ENCODE measurements around the gene PCDH9. TPM values are rescaled to one million over a fixed set of nuclear protein-coding genes. Genes with fewer than 3 reads are reported as not detected.

PCDH9 gene
- total RNA-seq, 2 donors from 2014 or later = 0.20 to 0.50 TPM

GRCh38 chr13:67018775-67019174 is 211.4 kb downstream of the PCDH9 start:
- no peaks in the 10 kb centered on the region for H3K4me1 Mint-ChIP-seq (ENCODE audit: low read depth in 2 of 2)
- ATAC-seq = no peak
- H3K27ac Mint-ChIP-seq = no peak overlapping the region
- no peak for DNase-seq (ENCODE audit: low spot score)
- H3K36me3 Mint-ChIP-seq = no peaks in the 10 kb centered on the region
- no peaks in the 10 kb centered on the region for H3K27me3 Mint-ChIP-seq
- no peak overlapping the region for H3K4me3 Mint-ChIP-seq
- peaks cover 12% of the 10 kb centered on the region for H3K9me3 Mint-ChIP-seq

- Mint-ChIP-seq H3K27ac (no peak overlapping the region), H3K4me3 (no peak overlapping the region), H3K36me3 (no peaks in the 10 kb centered on the region), H3K9me3 (peaks cover 12% of the 10 kb centered on the region), H3K4me1 (ENCODE audit: low read depth in 2 of 2) (no peaks in the 10 kb centered on the region), H3K27me3 (no peaks in the 10 kb centered on the region)
- ATAC-seq (no peak), DNase-seq (ENCODE audit: low spot score) (no peak)
Observed at GRCh38 chr13:67017276-67017675, 212.9 kb downstream of the PCDH9 start.

GRCh38 chr13:67015976-67016600 is 214.0 kb downstream of the PCDH9 start:
- Mint-ChIP-seq H3K27me3 (no peaks in the 10 kb centered on the region), H3K27ac (no peak overlapping the region), H3K36me3 (no peaks in the 10 kb centered on the region), H3K4me3 (no peak overlapping the region), H3K4me1 (ENCODE audit: low read depth in 2 of 2) (no peaks in the 10 kb centered on the region), H3K9me3 (peaks cover 12% of the 10 kb centered on the region)
- no peak for DNase-seq (ENCODE audit: low spot score)
- no peak for ATAC-seq

GRCh38 chr13:67014399-67014798 is 215.7 kb downstream of the PCDH9 start:
- ATAC-seq (no peak), DNase-seq (ENCODE audit: low spot score) (no peak)
- Mint-ChIP-seq H3K4me1 (ENCODE audit: low read depth in 2 of 2) (no peaks in the 10 kb centered on the region), H3K4me3 (no peak overlapping the region), H3K27ac (no peak overlapping the region), H3K9me3 (peaks cover 12% of the 10 kb centered on the region), H3K36me3 (no peaks in the 10 kb centered on the region), H3K27me3 (no peaks in the 10 kb centered on the region)

- Mint-ChIP-seq H3K27ac (no peak overlapping the region), H3K4me3 (no peak overlapping the region), H3K27me3 (no peaks in the 10 kb centered on the region), H3K4me1 (ENCODE audit: low read depth in 2 of 2) (no peaks in the 10 kb centered on the region), H3K9me3 (peaks cover 12% of the 10 kb centered on the region), H3K36me3 (no peaks in the 10 kb centered on the region)
- no peak for DNase-seq (ENCODE audit: low spot score)
- no peak for ATAC-seq
Observed at GRCh38 chr13:67013709-67014108, 216.4 kb downstream of the PCDH9 start.

GRCh38 chr13:67008075-67008668 is 222.0 kb downstream of the PCDH9 start:
- H3K9me3 Mint-ChIP-seq = no peaks in the 10 kb centered on the region
- DNase-seq (ENCODE audit: low spot score) (no peak), ATAC-seq (no peak)
- H3K4me1 Mint-ChIP-seq (ENCODE audit: low read depth in 2 of 2) = no peaks in the 10 kb centered on the region
- H3K36me3 Mint-ChIP-seq = no peaks in the 10 kb centered on the region
- H3K4me3 Mint-ChIP-seq = no peak overlapping the region
- H3K27me3 Mint-ChIP-seq = no peaks in the 10 kb centered on the region
- H3K27ac Mint-ChIP-seq = no peak overlapping the region

GRCh38 chr13:67004511-67004910 is 225.6 kb downstream of the PCDH9 start:
- Mint-ChIP-seq H3K27me3 (no peaks in the 10 kb centered on the region), H3K9me3 (peaks cover 2% of the 10 kb centered on the region), H3K36me3 (no peaks in the 10 kb centered on the region), H3K4me1 (ENCODE audit: low read depth in 2 of 2) (no peaks in the 10 kb centered on the region), H3K4me3 (no peak overlapping the region), H3K27ac (no peak overlapping the region)
- ATAC-seq (no peak), DNase-seq (ENCODE audit: low spot score) (no peak)

GRCh38 chr13:67003743-67004142 is 226.4 kb downstream of the PCDH9 start:
- H3K27ac Mint-ChIP-seq = no peak overlapping the region
- H3K36me3 Mint-ChIP-seq = no peaks in the 10 kb centered on the region
- no peaks in the 10 kb centered on the region for H3K27me3 Mint-ChIP-seq
- H3K4me3 Mint-ChIP-seq = no peak overlapping the region
- H3K9me3 Mint-ChIP-seq = peaks cover 2% of the 10 kb centered on the region
- H3K4me1 Mint-ChIP-seq (ENCODE audit: low read depth in 2 of 2) = no peaks in the 10 kb centered on the region
- DNase-seq (ENCODE audit: low spot score) (no peak), ATAC-seq (no peak)

GRCh38 chr13:67001363-67001762 is 228.8 kb downstream of the PCDH9 start:
- no peak overlapping the region for H3K27ac Mint-ChIP-seq
- H3K9me3 Mint-ChIP-seq = peaks cover 9% of the 10 kb centered on the region
- no peaks in the 10 kb centered on the region for H3K36me3 Mint-ChIP-seq
- H3K4me1 Mint-ChIP-seq (ENCODE audit: low read depth in 2 of 2) = no peaks in the 10 kb centered on the region
- H3K4me3 Mint-ChIP-seq = no peak overlapping the region
- no peak for DNase-seq (ENCODE audit: low spot score)
- no peak for ATAC-seq
- H3K27me3 Mint-ChIP-seq = no peaks in the 10 kb centered on the region

GRCh38 chr13:66996503-66996902 is 233.6 kb downstream of the PCDH9 start:
- Mint-ChIP-seq H3K4me3 (no peak overlapping the region), H3K36me3 (no peaks in the 10 kb centered on the region), H3K4me1 (ENCODE audit: low read depth in 2 of 2) (peaks cover 4 to 5% of the 10 kb centered on the region in 2 donors), H3K9me3 (peaks cover 13% of the 10 kb centered on the region), H3K27me3 (no peaks in the 10 kb centered on the region), H3K27ac (no peak overlapping the region)
- ATAC-seq = no peak
- no peak for DNase-seq (ENCODE audit: low spot score)

GRCh38 chr13:66995203-66995611 is 234.9 kb downstream of the PCDH9 start:
- Mint-ChIP-seq H3K27ac (no peak overlapping the region), H3K4me1 (ENCODE audit: low read depth in 2 of 2) (peaks cover 4 to 5% of the 10 kb centered on the region in 2 donors), H3K9me3 (peaks cover 10% of the 10 kb centered on the region), H3K4me3 (no peak overlapping the region), H3K27me3 (no peaks in the 10 kb centered on the region), H3K36me3 (no peaks in the 10 kb centered on the region)
- DNase-seq (ENCODE audit: low spot score) (no peak), ATAC-seq (no peak)

- Mint-ChIP-seq H3K27me3 (no peaks in the 10 kb centered on the region), H3K9me3 (peaks cover 10% of the 10 kb centered on the region), H3K36me3 (no peaks in the 10 kb centered on the region), H3K4me3 (no peak overlapping the region), H3K4me1 (ENCODE audit: low read depth in 2 of 2) (peaks cover 4 to 5% of the 10 kb centered on the region in 2 donors), H3K27ac (no peak overlapping the region)
- ATAC-seq (no peak), DNase-seq (ENCODE audit: low spot score) (no peak)
Observed at GRCh38 chr13:66994517-66995202, 235.5 kb downstream of the PCDH9 start.

- Mint-ChIP-seq H3K4me1 (ENCODE audit: low read depth in 2 of 2) (peaks cover 4 to 5% of the 10 kb centered on the region in 2 donors), H3K4me3 (peak overlapping the region; percentile 10), H3K27me3 (no peaks in the 10 kb centered on the region), H3K9me3 (peaks cover 10% of the 10 kb centered on the region), H3K36me3 (no peaks in the 10 kb centered on the region), H3K27ac (no peak overlapping the region)
- ATAC-seq (peak; percentile 60 to 72), DNase-seq (ENCODE audit: low spot score) (no peak)
Observed at GRCh38 chr13:66994097-66994496, 236.0 kb downstream of the PCDH9 start.

GRCh38 chr13:66992719-66993118 is 237.4 kb downstream of the PCDH9 start:
- Mint-ChIP-seq H3K4me1 (ENCODE audit: low read depth in 2 of 2) (peaks cover 4 to 5% of the 10 kb centered on the region in 2 donors), H3K27me3 (no peaks in the 10 kb centered on the region), H3K27ac (no peak overlapping the region), H3K4me3 (no peak overlapping the region), H3K9me3 (peaks cover 4% of the 10 kb centered on the region), H3K36me3 (no peaks in the 10 kb centered on the region)
- ATAC-seq (no peak), DNase-seq (ENCODE audit: low spot score) (no peak)

Measured in natural killer cell treated with Interleukin-12 subunit alpha and Interleukin-12 subunit beta and Interleukin-15 and Interleukin-18, amount 100 ng/mL, for 72 hours (primary cell).